ENCODE results near the gene MARCKS.

MARCKS gene

GRCh38 chr6:113837170-113837569 lies 20.0 kb upstream of the MARCKS start:
- TF ChIP-seq ZNF521 (tag by site-specific recombination; IDR thresholded peaks at IDR 0.05) (no peak), HOXC10 (CRISPR knock-in tag; IDR thresholded peaks at IDR 0.05) (no peak), ZNF239 (tag by site-specific recombination; IDR thresholded peaks at IDR 0.05) (no peak), ZNF621 (tag by site-specific recombination; IDR thresholded peaks at IDR 0.05) (no peak), BCL11A (tag by site-specific recombination; IDR thresholded peaks at IDR 0.05; ENCODE audit: low read depth) (no peak), ZNF26 (tag by site-specific recombination; IDR thresholded peaks at IDR 0.05) (no peak), ZNF473 (tag by site-specific recombination; IDR thresholded peaks at IDR 0.05) (no peak), SETDB1 (IDR thresholded peaks at IDR 0.05; ENCODE audit: insufficient read length, low read length) (no peak), ZBTB49 (tag by site-specific recombination; IDR thresholded peaks at IDR 0.05; ENCODE audit: low read depth) (no peak), ZNF10 (tag by site-specific recombination; IDR thresholded peaks at IDR 0.05) (no peak), ZNF518A (tag by site-specific recombination; conservative IDR thresholded peaks at IDR 0.05; ENCODE audit: low read depth) (no peak), OVOL3 (tag by site-specific recombination; IDR thresholded peaks at IDR 0.05) (no peak), ZNF221 (tag by site-specific recombination; IDR thresholded peaks at IDR 0.05; ENCODE audit: borderline replicate concordance) (no peak), ZNF623 (tag by site-specific recombination; IDR thresholded peaks at IDR 0.05) (no peak), ZBTB20 (tag by site-specific recombination; IDR thresholded peaks at IDR 0.05) (no peak), ZNF596 (tag by site-specific recombination; IDR thresholded peaks at IDR 0.05) (no peak), SP7 (tag by site-specific recombination; IDR thresholded peaks at IDR 0.05) (no peak), ZNF341 (tag by site-specific recombination; IDR thresholded peaks at IDR 0.05; ENCODE audit: low read depth) (no peak), SP3 (tag by site-specific recombination; IDR thresholded peaks at IDR 0.05) (no peak), ZBTB21 (tag by site-specific recombination; IDR thresholded peaks at IDR 0.05) (no peak)
- CTCF ChIA-PET, result interaction anchor here (1.2 kb wide), 1 partner anchor 19 kb away, joined by 4 read pairs; no protein-coding TSS in a partner anchor
- H3K9me3 ChIP-seq (ENCODE audit: control insufficient read depth, insufficient read depth, low read depth, low read length), result no peaks in the 10 kb centered on the region
- no peaks in the 10 kb centered on the region for H3K4me1 ChIP-seq (ENCODE audit: control insufficient read depth, insufficient read depth, low read length)
- no peak overlapping the region for H3K27ac ChIP-seq (ENCODE audit: extremely low read depth, low read depth, low read length)
- no peak overlapping the region for H3K4me3 ChIP-seq (ENCODE audit: low read depth, low read length)
- no peaks in the 10 kb centered on the region for H3K36me3 ChIP-seq (ENCODE audit: control insufficient read depth in 2 of 2, insufficient read depth in 1 of 2, low read length in 2 of 2)
- POLR2A ChIA-PET, result no interaction called here
